Erythroblast (primary cell): ENCODE data around the gene GADD45GIP1.

ENCODE experiments used
- GATA1 ChIP-seq: IDR thresholded peaks from 2 replicates; pipeline ENCODE4 v1.6.1; 2011; ENCODE audit warnings: low read depth, mild to moderate bottlenecking, control low read depth, low read length, moderate library complexity
- POLR2A ChIP-seq: IDR thresholded peaks from 2 replicates; pipeline ENCODE4 v1.6.1; 2011; ENCODE audit warnings: mild to moderate bottlenecking, low read length

DNA sequence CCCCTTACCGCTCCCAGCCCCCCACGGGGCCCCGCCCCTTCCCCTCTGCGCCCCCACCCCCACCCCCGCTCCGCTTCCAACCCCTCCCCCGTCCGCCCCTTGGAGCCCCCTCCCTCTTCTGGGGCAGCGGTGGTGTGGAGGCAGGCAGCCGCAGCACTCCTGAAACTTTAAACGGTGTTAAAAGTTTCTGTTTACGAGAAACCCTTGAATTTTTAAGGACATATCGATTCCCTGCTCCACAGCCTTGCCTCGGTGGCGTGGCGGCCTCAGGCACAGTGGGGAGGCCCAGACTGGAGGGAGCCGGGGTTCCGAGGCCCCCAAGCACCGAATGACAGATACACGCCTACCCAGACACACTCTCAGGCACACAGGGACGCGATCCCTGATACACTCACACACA lies 33.4 kb upstream of the GADD45GIP1 start:
- TF ChIP-seq POLR2A: no peak
- TF ChIP-seq GATA1: no peak
